GM23338 (cell line): ENCODE data around the gene SYNRG. TPM values are rescaled to one million over a fixed set of nuclear protein-coding genes. Genes with fewer than 3 reads are reported as not detected.

Source experiments
- ATAC-seq: fragments of 200-7000 bp; cut with Tn5 transposase; 3 replicates; pipeline ENCODE4 v1.9.1; 2020
- DNase-seq: peaks from one replicate; pipeline ENCODE4 v3.0.0-alpha.2; 2015; ENCODE audit warnings: low spot score
- H2AFZ ChIP-seq: fragments of 200-600 bp; sonication (generic); 2 replicates; pipeline ENCODE4 v1.8.0; 2016; ENCODE audit warnings: antibody characterized with exemption, mild to moderate bottlenecking, moderate library complexity
- H3F3A ChIP-seq: fragments of 200-600 bp; sonication (generic); replicated peaks from 2 replicates; pipeline ENCODE4 v1.8.0; 2017; ENCODE audit warnings: antibody characterized with exemption, mixed run types, low read depth
- H3K27ac ChIP-seq: fragments of 200-600 bp; sonication (generic); 2 replicates; pipeline ENCODE4 v1.6.1; 2016; ENCODE audit warnings: low read depth
- H3K27me3 ChIP-seq: fragments of 200-600 bp; sonication (generic); 2 replicates; pipeline ENCODE4 v1.8.0; 2016; ENCODE audit warnings: mild to moderate bottlenecking, mixed run types, moderate library complexity; ENCODE audit not compliant: insufficient read depth
- H3K36me3 ChIP-seq: fragments of 200-600 bp; sonication (generic); 2 replicates; pipeline ENCODE4 v1.8.0; 2016; ENCODE audit warnings: mild to moderate bottlenecking; ENCODE audit not compliant: insufficient read depth
- H3K4me1 ChIP-seq: fragments of 200-600 bp; sonication (generic); 2 replicates; pipeline ENCODE4 v1.8.0; 2016; ENCODE audit warnings: mild to moderate bottlenecking, moderate library complexity; ENCODE audit not compliant: insufficient read depth
- H3K4me2 ChIP-seq: fragments of 200-600 bp; sonication (generic); 2 replicates; pipeline ENCODE4 v1.7.1; 2017; ENCODE audit warnings: mixed run types
- H3K4me3 ChIP-seq: fragments of 200-600 bp; sonication (generic); 2 replicates; pipeline ENCODE4 v1.6.1; 2016; ENCODE audit warnings: mixed run types
- H3K79me2 ChIP-seq: fragments of 200-600 bp; sonication (generic); replicated peaks from 2 replicates; pipeline ENCODE4 v1.8.0; 2017; ENCODE audit warnings: mild to moderate bottlenecking; ENCODE audit not compliant: insufficient read depth
- H3K9me2 ChIP-seq: fragments of 200-600 bp; sonication (generic); 2 replicates; pipeline ENCODE4 v1.8.0; 2017; ENCODE audit not compliant: insufficient read depth
- H4K20me1 ChIP-seq: fragments of 200-600 bp; sonication (generic); replicated peaks from 2 replicates; pipeline ENCODE4 v1.8.0; 2017; ENCODE audit warnings: mild to moderate bottlenecking; ENCODE audit not compliant: insufficient read depth
- H3K27ac Mint-ChIP-seq: 2 replicates; pipeline ENCODE4 v1.8.0; 2020; ENCODE audit warnings: inconsistent platforms, mild to moderate bottlenecking, moderate library complexity, mixed read lengths
- H3K27me3 Mint-ChIP-seq: 3 replicates; pipeline ENCODE4 v1.8.0; 2022; ENCODE audit warnings: low read depth, mild to moderate bottlenecking, moderate library complexity, mixed read lengths, inconsistent platforms; ENCODE audit not compliant: insufficient read depth, poor library complexity
- H3K36me3 Mint-ChIP-seq: 3 replicates; pipeline ENCODE4 v1.8.0; 2021; ENCODE audit warnings: low read depth, mild to moderate bottlenecking, inconsistent platforms, moderate library complexity, mixed read lengths
- H3K4me1 Mint-ChIP-seq: 3 replicates; pipeline ENCODE4 v1.8.0; 2020; ENCODE audit warnings: mild to moderate bottlenecking, inconsistent platforms, mixed read lengths
- H3K4me3 Mint-ChIP-seq: 3 replicates; pipeline ENCODE4 v1.8.0; 2021; ENCODE audit warnings: moderate library complexity, mild to moderate bottlenecking, inconsistent platforms, mixed read lengths
- H3K9me3 Mint-ChIP-seq: 3 replicates; pipeline ENCODE4 v1.8.0; 2020; ENCODE audit warnings: moderate library complexity, mild to moderate bottlenecking, inconsistent platforms, mixed read lengths
- CREB1 ChIP-seq: fragments of 250-450 bp; sonication (Bioruptor Pico); IDR thresholded peaks from 2 replicates; pipeline ENCODE4 v1.5.0; 2020; ENCODE audit warnings: low read depth, mild to moderate bottlenecking, moderate library complexity
- EZH2 ChIP-seq: fragments of 200-600 bp; sonication (generic); IDR thresholded peaks from one replicate; pipeline ENCODE4 v1.8.0; 2017; ENCODE audit warnings: antibody characterized with exemption, mild to moderate bottlenecking, low read depth; ENCODE audit not compliant: unreplicated experiment
- NANOG ChIP-seq: IDR thresholded peaks from 2 replicates; pipeline ENCODE4 v1.6.1; 2016; ENCODE audit warnings: antibody characterized with exemption, borderline replicate concordance
- POLR2AphosphoS5 ChIP-seq: IDR thresholded peaks from 2 replicates; pipeline ENCODE4 v1.6.1; 2016; ENCODE audit warnings: antibody characterized with exemption, low read depth
- polyA plus RNA-seq: library from polyadenylated mRNA; unstranded; fragments of >200 nt; fragmentation: Nextera tagmentation; extraction: Ambion mirVana; gene quantifications from 2 replicates; pipeline ENCODE4 v1.2.1, GENCODE V29; 2016
- total RNA-seq: library from RNA; depleted of rRNA; stranded (reverse); fragments of >200 nt; shearing (Covaris generic); gene quantifications from 2 replicates; pipeline ENCODE4 v1.2.3, GENCODE V29; 2014
- TF ChIP-seq, protein P1 (sequence below): fragments of 250-450 bp; sonication (Bioruptor Pico); IDR thresholded peaks from 2 replicates; pipeline ENCODE4 v1.5.0; 2020; ENCODE audit warnings: mild to moderate bottlenecking, moderate library complexity
- TF ChIP-seq, protein P2 (sequence below): IDR thresholded peaks from one replicate; pipeline ENCODE4 v1.6.1; 2018; ENCODE audit warnings: antibody characterized with exemption; ENCODE audit not compliant: unreplicated experiment
- TF ChIP-seq, protein P3 (sequence below): IDR thresholded peaks from 2 replicates; pipeline ENCODE4 v1.6.1; 2016; ENCODE audit warnings: antibody characterized with exemption

SYNRG gene
- total and polyA plus RNA-seq, 2 experiments from 2014 or later: 18.6 to 22.6 TPM

DNA sequence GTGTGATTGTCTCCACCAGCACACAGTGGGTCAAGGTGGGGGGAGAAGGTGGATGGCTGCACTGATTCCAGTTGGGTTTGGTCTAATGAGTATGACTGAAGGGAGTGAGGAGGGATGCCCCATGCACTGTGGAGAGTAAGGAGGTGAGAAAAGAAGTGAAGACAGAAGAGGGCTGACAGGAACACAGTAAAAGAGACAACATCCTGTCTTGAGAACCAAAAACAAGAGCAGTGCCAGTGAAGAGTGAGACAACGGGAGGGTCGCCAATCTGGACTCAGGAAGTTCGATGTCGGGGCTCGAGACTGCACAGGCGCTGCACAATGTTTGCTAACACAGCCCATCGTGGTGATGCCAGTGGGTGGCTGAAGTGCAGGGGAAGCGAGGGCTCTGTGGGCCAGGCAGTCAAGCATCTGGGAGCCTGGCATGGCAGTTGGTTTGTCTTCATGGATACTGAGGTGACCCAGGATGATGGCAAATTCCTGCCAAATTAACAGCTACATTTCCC, 85.5 kb downstream of the SYNRG start (continued):
- TF ChIP-seq, protein P1, sequence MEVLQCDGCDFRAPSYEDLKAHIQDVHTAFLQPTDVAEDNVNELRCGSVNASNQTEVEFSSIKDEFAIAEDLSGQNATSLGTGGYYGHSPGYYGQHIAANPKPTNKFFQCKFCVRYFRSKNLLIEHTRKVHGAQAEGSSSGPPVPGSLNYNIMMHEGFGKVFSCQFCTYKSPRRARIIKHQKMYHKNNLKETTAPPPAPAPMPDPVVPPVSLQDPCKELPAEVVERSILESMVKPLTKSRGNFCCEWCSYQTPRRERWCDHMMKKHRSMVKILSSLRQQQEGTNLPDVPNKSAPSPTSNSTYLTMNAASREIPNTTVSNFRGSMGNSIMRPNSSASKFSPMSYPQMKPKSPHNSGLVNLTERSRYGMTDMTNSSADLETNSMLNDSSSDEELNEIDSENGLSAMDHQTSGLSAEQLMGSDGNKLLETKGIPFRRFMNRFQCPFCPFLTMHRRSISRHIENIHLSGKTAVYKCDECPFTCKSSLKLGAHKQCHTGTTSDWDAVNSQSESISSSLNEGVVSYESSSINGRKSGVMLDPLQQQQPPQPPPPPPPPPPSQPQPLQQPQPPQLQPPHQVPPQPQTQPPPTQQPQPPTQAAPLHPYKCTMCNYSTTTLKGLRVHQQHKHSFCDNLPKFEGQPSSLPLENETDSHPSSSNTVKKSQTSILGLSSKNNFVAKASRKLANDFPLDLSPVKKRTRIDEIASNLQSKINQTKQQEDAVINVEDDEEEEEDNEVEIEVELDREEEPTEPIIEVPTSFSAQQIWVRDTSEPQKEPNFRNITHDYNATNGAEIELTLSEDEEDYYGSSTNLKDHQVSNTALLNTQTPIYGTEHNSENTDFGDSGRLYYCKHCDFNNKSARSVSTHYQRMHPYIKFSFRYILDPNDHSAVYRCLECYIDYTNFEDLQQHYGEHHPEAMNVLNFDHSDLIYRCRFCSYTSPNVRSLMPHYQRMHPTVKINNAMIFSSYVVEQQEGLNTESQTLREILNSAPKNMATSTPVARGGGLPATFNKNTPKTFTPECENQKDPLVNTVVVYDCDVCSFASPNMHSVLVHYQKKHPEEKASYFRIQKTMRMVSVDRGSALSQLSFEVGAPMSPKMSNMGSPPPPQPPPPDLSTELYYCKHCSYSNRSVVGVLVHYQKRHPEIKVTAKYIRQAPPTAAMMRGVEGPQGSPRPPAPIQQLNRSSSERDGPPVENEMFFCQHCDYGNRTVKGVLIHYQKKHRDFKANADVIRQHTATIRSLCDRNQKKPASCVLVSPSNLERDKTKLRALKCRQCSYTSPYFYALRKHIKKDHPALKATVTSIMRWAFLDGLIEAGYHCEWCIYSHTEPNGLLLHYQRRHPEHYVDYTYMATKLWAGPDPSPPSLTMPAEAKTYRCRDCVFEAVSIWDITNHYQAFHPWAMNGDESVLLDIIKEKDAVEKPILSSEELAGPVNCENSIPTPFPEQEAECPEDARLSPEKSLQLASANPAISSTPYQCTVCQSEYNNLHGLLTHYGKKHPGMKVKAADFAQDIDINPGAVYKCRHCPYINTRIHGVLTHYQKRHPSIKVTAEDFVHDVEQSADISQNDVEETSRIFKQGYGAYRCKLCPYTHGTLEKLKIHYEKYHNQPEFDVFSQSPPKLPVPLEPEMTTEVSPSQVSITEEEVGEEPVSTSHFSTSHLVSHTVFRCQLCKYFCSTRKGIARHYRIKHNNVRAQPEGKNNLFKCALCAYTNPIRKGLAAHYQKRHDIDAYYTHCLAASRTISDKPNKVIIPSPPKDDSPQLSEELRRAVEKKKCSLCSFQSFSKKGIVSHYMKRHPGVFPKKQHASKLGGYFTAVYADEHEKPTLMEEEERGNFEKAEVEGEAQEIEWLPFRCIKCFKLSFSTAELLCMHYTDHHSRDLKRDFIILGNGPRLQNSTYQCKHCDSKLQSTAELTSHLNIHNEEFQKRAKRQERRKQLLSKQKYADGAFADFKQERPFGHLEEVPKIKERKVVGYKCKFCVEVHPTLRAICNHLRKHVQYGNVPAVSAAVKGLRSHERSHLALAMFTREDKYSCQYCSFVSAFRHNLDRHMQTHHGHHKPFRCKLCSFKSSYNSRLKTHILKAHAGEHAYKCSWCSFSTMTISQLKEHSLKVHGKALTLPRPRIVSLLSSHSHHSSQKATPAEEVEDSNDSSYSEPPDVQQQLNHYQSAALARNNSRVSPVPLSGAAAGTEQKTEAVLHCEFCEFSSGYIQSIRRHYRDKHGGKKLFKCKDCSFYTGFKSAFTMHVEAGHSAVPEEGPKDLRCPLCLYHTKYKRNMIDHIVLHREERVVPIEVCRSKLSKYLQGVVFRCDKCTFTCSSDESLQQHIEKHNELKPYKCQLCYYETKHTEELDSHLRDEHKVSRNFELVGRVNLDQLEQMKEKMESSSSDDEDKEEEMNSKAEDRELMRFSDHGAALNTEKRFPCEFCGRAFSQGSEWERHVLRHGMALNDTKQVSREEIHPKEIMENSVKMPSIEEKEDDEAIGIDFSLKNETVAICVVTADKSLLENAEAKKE (CRISPR knock-in tag): no peak

DNA sequence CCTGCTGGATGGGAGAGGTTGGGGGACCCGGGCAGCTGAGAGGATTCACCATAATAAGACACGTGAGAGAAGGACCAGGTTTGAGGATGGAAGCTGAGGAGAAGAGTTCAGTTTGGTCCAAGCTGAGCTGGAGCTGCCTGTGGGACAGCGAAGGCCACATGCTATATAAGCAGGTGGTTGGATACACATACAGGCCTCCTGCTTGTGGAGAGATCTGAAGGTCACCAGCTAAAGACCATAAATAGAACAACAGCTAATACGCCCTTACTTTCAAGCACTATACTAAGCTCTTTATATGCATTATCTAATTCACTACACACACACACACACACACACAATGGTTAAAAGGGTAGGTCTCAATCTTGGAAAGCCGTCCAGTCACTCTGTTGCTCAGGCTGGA, 87.4 kb downstream of the SYNRG start:
- no peaks in the 10 kb centered on the region for H3K79me2 ChIP-seq
- DNase-seq (no peak), ATAC-seq (no peak)
- H3K27me3 Mint-ChIP-seq: peaks cover 2% of the 10 kb centered on the region
- no peaks in the 10 kb centered on the region for H3K4me1 ChIP-seq
- H3K4me2 ChIP-seq: no peak overlapping the region
- TF ChIP-seq POLR2AphosphoS5: no peak
- TF ChIP-seq, protein P2, sequence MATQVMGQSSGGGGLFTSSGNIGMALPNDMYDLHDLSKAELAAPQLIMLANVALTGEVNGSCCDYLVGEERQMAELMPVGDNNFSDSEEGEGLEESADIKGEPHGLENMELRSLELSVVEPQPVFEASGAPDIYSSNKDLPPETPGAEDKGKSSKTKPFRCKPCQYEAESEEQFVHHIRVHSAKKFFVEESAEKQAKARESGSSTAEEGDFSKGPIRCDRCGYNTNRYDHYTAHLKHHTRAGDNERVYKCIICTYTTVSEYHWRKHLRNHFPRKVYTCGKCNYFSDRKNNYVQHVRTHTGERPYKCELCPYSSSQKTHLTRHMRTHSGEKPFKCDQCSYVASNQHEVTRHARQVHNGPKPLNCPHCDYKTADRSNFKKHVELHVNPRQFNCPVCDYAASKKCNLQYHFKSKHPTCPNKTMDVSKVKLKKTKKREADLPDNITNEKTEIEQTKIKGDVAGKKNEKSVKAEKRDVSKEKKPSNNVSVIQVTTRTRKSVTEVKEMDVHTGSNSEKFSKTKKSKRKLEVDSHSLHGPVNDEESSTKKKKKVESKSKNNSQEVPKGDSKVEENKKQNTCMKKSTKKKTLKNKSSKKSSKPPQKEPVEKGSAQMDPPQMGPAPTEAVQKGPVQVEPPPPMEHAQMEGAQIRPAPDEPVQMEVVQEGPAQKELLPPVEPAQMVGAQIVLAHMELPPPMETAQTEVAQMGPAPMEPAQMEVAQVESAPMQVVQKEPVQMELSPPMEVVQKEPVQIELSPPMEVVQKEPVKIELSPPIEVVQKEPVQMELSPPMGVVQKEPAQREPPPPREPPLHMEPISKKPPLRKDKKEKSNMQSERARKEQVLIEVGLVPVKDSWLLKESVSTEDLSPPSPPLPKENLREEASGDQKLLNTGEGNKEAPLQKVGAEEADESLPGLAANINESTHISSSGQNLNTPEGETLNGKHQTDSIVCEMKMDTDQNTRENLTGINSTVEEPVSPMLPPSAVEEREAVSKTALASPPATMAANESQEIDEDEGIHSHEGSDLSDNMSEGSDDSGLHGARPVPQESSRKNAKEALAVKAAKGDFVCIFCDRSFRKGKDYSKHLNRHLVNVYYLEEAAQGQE: no peak
- TF ChIP-seq NANOG: no peak
- no peak for TF ChIP-seq EZH2
- TF ChIP-seq, protein P3, sequence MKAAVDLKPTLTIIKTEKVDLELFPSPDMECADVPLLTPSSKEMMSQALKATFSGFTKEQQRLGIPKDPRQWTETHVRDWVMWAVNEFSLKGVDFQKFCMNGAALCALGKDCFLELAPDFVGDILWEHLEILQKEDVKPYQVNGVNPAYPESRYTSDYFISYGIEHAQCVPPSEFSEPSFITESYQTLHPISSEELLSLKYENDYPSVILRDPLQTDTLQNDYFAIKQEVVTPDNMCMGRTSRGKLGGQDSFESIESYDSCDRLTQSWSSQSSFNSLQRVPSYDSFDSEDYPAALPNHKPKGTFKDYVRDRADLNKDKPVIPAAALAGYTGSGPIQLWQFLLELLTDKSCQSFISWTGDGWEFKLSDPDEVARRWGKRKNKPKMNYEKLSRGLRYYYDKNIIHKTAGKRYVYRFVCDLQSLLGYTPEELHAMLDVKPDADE: no peak
- no peak for TF ChIP-seq CREB1
- no peaks in the 10 kb centered on the region for H3K4me1 Mint-ChIP-seq
- H3K27me3 ChIP-seq: no peaks in the 10 kb centered on the region
- no peaks in the 10 kb centered on the region for H3K9me2 ChIP-seq
- peaks cover 7% of the 10 kb centered on the region; the same call in 1 of the 2 replicates for H3K36me3 ChIP-seq
- H4K20me1 ChIP-seq: no peaks in the 10 kb centered on the region
- H3K36me3 Mint-ChIP-seq: peaks cover 29% of the 10 kb centered on the region
- no peak overlapping the region for H3K4me3 Mint-ChIP-seq
- H3F3A ChIP-seq: 0 out of 2 replicates have a peak, but pooled peaks cover 3% of the 10 kb centered on the region
- no peak overlapping the region; the same call in 1 of the 2 replicates for H3K27ac Mint-ChIP-seq
- no peak overlapping the region for H2AFZ ChIP-seq
- H3K9me3 Mint-ChIP-seq: no peaks in the 10 kb centered on the region
- no peak overlapping the region for H3K27ac ChIP-seq
- no peak overlapping the region for H3K4me3 ChIP-seq
